H1 (cell line): ENCODE measurements around the gene LIPE. TPM values are rescaled to one million over a fixed set of nuclear protein-coding genes. Genes with fewer than 3 reads are reported as not detected.

Source experiments
- BRCA1 ChIP-seq: IDR thresholded peaks from 2 replicates; pipeline ENCODE4 v1.6.1; 2012; ENCODE audit warnings: low read depth, low read length, improper control_type of control experiment
- CREB1 ChIP-seq: IDR thresholded peaks from 2 replicates; pipeline ENCODE4 v1.6.1; 2012; ENCODE audit warnings: inconsistent platforms
- CTBP2 ChIP-seq: IDR thresholded peaks from 2 replicates; pipeline ENCODE4 v1.7.0; 2011; ENCODE audit warnings: borderline replicate concordance, mild to moderate bottlenecking, moderate library complexity, mixed read lengths, low read length; ENCODE audit not compliant: insufficient read depth, insufficient read length
- CTCF ChIP-seq, 3 experiments: IDR thresholded peaks; 1 replicate in 2 of 3; 2 replicates in 1 of 3; pipeline versions ENCODE4 v1.5.1 to v1.6.1; 2011; ENCODE audit warnings: low read length in 3 of 3, mild to moderate bottlenecking in 3 of 3, inconsistent platforms in 2 of 3, low read depth in 1 of 3, moderate library complexity in 1 of 3; ENCODE audit not compliant: insufficient read depth in 1 of 3; ENCODE audit errors: control extremely low read depth in 1 of 3
- NANOG ChIP-seq: IDR thresholded peaks from 2 replicates; pipeline ENCODE4 v1.6.1; 2011; ENCODE audit warnings: low read length, low read depth, mild to moderate bottlenecking, inconsistent platforms; ENCODE audit not compliant: insufficient read depth, poor library complexity, severe bottlenecking
- NRF1 ChIP-seq: IDR thresholded peaks from 2 replicates; pipeline ENCODE4 v1.6.1; 2011; ENCODE audit warnings: mild to moderate bottlenecking, low read depth, low read length, improper control_type of control experiment
- PHF8 ChIP-seq: fragments of 200-600 bp; sonication (generic); conservative IDR thresholded peaks from 2 replicates; pipeline ENCODE4 v1.7.1; 2012; ENCODE audit warnings: low read depth, mild to moderate bottlenecking, inconsistent platforms, low read length, moderate library complexity
- RBBP5 ChIP-seq: IDR thresholded peaks from 2 replicates; pipeline ENCODE4 v1.7.1; 2012; ENCODE audit warnings: low read depth, mild to moderate bottlenecking, inconsistent platforms, low read length, moderate library complexity, borderline replicate concordance
- SIN3A ChIP-seq, 2 experiments: IDR thresholded peaks in 1 of 2; conservative IDR thresholded peaks in 1 of 2; 2 replicates each; pipeline ENCODE4 v1.6.1; 2011 to 2012; ENCODE audit warnings: low read length in 2 of 2, improper control_type of control experiment in 1 of 2, low read depth in 1 of 2, mild to moderate bottlenecking in 1 of 2
- polyA plus RNA-seq, 7 experiments: library from polyadenylated mRNA; depleted of rRNA in 3 of 7; stranded (reverse) in 5 of 7; unstranded in 2 of 7; fragments of >200 nt in 5 of 7; fragments of 200-250 nt in 2 of 7; gene quantifications; 1 replicate in 5 of 7; 2 replicates in 1 of 7; 4 replicates in 1 of 7; pipeline versions ENCODE4 v1.2.1 to v1.2.3, GENCODE V29; 2011 to 2013; ENCODE audit warnings: missing spikeins in 2 of 7, mixed read lengths in 2 of 7
- total RNA-seq: library from RNA; stranded (reverse); fragmentation: NEBNext Ultra II Directional; extraction: Animal tissue kit (Norgen Biotek cat#: 25700); gene quantifications from 2 replicates; pipeline ENCODE4 v1.2.1, GENCODE V29; 2021

Gene LIPE
- total and polyA plus RNA-seq, 2 of the 8 experiments (the other 6 are each of a cell fraction or from before 2014, with no cell fraction given), result 8.7 to 15.9 TPM

GRCh38 chr19:42360787-42361544 is 66.2 kb downstream of the LIPE start (continued):
- TF ChIP-seq CTBP2 (no peak), CREB1 (peak; percentile 24; the same call in 1 of the 2 replicates), RBBP5 (no peak), BRCA1 (no peak), PHF8 (no peak), NRF1 (no peak), NANOG (no peak), SIN3A (conservative IDR thresholded peaks at IDR 0.05 in 1 of 2, IDR thresholded peaks at IDR 0.05 in 1 of 2; ENCODE audit: low read depth in 1 of 2, low read length in 2 of 2) (peak in 1 of 2 experiments; percentile 73; a peak in 2 of 4 replicates), CTCF (IDR thresholded peaks at IDR 0.05; ENCODE audit: control extremely low read depth in 1 of 3, insufficient read depth in 1 of 3, low read depth in 1 of 3, low read length in 3 of 3) (peak; percentile 50 to 68 (median 64))
